Measurements from ENCODE around the gene PPP2R5A.

DNA sequence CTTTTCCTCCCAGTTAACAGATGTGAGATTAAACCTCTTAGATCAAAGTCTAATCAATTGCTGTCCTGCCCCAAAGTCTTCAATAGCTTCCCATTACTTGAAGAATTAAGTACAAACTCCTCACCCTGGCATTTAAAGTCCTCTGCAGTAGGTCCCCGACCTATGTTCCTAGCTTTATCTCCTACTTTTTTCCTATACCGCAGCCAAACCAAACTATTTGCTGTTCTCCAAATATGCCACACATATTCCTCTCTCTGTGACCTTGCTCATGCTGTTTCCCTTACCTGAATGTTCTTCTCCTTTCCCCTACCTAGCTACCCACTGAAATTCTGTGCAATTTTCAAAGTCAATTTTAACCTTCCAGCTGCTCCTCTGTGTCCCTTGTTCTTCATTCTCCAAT lies 14.0 kb upstream of the PPP2R5A start:
- TF ChIP-seq, protein P1, sequence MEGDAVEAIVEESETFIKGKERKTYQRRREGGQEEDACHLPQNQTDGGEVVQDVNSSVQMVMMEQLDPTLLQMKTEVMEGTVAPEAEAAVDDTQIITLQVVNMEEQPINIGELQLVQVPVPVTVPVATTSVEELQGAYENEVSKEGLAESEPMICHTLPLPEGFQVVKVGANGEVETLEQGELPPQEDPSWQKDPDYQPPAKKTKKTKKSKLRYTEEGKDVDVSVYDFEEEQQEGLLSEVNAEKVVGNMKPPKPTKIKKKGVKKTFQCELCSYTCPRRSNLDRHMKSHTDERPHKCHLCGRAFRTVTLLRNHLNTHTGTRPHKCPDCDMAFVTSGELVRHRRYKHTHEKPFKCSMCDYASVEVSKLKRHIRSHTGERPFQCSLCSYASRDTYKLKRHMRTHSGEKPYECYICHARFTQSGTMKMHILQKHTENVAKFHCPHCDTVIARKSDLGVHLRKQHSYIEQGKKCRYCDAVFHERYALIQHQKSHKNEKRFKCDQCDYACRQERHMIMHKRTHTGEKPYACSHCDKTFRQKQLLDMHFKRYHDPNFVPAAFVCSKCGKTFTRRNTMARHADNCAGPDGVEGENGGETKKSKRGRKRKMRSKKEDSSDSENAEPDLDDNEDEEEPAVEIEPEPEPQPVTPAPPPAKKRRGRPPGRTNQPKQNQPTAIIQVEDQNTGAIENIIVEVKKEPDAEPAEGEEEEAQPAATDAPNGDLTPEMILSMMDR (IDR thresholded peaks at IDR 0.05; ENCODE audit: low read length), result no peak
- TF ChIP-seq EZH2phosphoT487 (IDR thresholded peaks at IDR 0.05; ENCODE audit: low read length) (no peak), EZH2 (optimal IDR thresholded peaks at IDR 0.05; ENCODE audit: low read depth, low read length) (no peak)
